ELR (cell line): ENCODE measurements around the gene FBLN1.
"Not testable (repeated sequence)": the region's sequence is repeated elsewhere in the genome, so short reads cannot be mapped to it uniquely, and the experiment has no call there.

Experiments used
- DNase-seq: peaks from one replicate; pipeline ENCODE4 v3.0.0-alpha.2; 2015; ENCODE audit warnings: low read depth

Gene FBLN1

GRCh38 chr22:45502215-45503049 lies at the start of gene FBLN1:
TSS of gene FBLN1 (plus strand) at chr22:45502883. CDS start at chr22:45502986, 103 bp downstream.
- DNase-seq: peak; percentile 23

GRCh38 chr22:45453764-45454163 lies 48.9 kb upstream of the FBLN1 start:
- DNase-seq: no peak

GRCh38 chr22:45454275-45454674 lies 48.4 kb upstream of the FBLN1 start:
- no peak for DNase-seq

GRCh38 chr22:45455212-45455611 lies 47.5 kb upstream of the FBLN1 start:
- DNase-seq: peak; percentile 12

GRCh38 chr22:45455621-45456020 lies 47.1 kb upstream of the FBLN1 start:
- no peak for DNase-seq

- DNase-seq: no peak
Observed at GRCh38 chr22:45456811-45457210, 45.9 kb upstream of the FBLN1 start.

GRCh38 chr22:45458532-45458931 lies 44.2 kb upstream of the FBLN1 start:
- DNase-seq: no peak

- DNase-seq: no peak
Observed at GRCh38 chr22:45459235-45459634, 43.4 kb upstream of the FBLN1 start.

- no peak for DNase-seq
Observed at GRCh38 chr22:45460288-45461109, 42.2 kb upstream of the FBLN1 start.

- no peak for DNase-seq
Observed at GRCh38 chr22:45462034-45462655, 40.5 kb upstream of the FBLN1 start.

- not testable (repeated sequence) for DNase-seq
Observed at GRCh38 chr22:45463691-45464090, 39.0 kb upstream of the FBLN1 start.

GRCh38 chr22:45465633-45466032 lies 37.0 kb upstream of the FBLN1 start:
- DNase-seq: no peak

GRCh38 chr22:45468872-45469271 lies 33.8 kb upstream of the FBLN1 start:
- peak; percentile 53 for DNase-seq

GRCh38 chr22:45469281-45470073 lies 33.2 kb upstream of the FBLN1 start:
- DNase-seq: no peak

- DNase-seq: no peak
Observed at GRCh38 chr22:45470871-45471270, 31.8 kb upstream of the FBLN1 start.

GRCh38 chr22:45472426-45472825 lies 30.3 kb upstream of the FBLN1 start:
- peak; percentile 37 for DNase-seq

GRCh38 chr22:45473626-45474237 lies 29.0 kb upstream of the FBLN1 start:
- no peak for DNase-seq

GRCh38 chr22:45475063-45475747 lies 27.5 kb upstream of the FBLN1 start:
- no peak for DNase-seq

GRCh38 chr22:45475851-45476514 lies 26.7 kb upstream of the FBLN1 start:
- no peak for DNase-seq

GRCh38 chr22:45476814-45477213 lies 25.9 kb upstream of the FBLN1 start:
- DNase-seq: no peak
